Measurements from ENCODE around the gene GTF2A1L. TPM values are rescaled to one million over a fixed set of nuclear protein-coding genes. Genes with fewer than 3 reads are reported as not detected.

GTF2A1L gene
- polyA plus RNA-seq, 3 donors: 0.52 to 0.86 (median 0.74) TPM

GRCh38 chr2:48723129-48723528, 105.5 kb downstream of the GTF2A1L start:
- DNase-seq (ENCODE audit: extremely low read depth in 1 of 11, low read depth in 9 of 11, low spot score in 4 of 11): no peak

DNA sequence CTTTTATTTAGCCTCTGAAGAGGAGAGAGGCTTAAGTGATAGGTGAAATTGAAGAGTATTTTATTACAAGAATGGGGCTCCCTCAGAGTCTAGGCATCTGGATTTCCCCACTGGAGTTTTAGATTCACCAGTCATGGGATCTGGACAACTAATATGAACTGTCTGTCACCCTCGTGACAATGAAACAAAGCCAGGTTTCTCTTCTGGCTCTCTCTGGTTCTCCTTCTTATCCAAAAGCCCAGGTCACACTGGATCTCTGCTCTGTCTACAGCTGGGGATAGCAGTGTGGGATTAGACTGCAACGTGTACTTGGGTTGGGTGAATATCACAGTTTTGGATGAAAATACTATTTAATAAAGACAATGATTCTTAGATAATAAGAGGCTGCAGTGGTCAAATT, 106.6 kb downstream of the GTF2A1L start:
- no peak for DNase-seq (ENCODE audit: extremely low read depth in 1 of 11, low read depth in 9 of 11, low spot score in 4 of 11)

GRCh38 chr2:48725696-48726494, 108.2 kb downstream of the GTF2A1L start:
- DNase-seq (ENCODE audit: extremely low read depth in 1 of 11, low read depth in 9 of 11, low spot score in 4 of 11): no peak

DNA sequence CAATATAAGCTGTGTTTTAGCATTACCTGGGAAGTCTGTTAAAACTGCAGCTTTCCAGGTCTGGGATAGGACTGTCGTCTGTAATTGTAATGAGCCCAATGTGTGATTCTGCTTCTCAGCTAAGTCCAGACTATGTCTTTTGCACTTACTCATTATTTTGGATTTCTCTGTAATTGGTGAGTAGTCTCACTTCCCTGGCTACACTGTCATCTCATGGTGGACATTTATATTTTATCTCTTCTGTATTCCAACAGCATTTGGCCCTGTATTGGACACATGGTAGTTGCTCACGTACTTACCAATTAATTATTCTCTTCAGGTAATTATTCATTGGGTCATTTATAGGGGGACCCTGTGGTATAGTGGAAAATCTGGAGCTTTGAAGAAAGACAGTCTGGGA, 109.9 kb downstream of the GTF2A1L start:
- no peak for DNase-seq (ENCODE audit: extremely low read depth in 1 of 11, low read depth in 9 of 11, low spot score in 4 of 11)

DNA sequence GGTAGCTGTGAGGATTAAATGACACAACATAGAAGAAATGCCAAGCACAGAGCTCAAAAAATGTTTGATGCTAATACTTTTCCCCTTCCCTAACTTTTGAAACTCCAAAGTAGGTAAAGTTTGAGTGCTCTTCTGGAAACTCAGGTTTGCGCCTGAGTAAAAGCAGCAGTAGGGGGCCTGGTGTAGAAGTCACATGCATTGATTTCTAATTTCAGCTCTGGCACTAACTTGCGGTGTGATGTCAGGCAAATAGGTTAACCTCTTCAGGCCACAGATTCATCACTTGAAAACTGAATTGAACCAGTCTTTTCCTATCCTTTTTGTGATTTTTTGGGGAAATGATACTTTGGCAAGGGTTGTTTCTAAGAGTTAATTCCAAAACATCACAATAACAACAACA, 110.6 kb downstream of the GTF2A1L start:
- no peak for DNase-seq (ENCODE audit: extremely low read depth in 1 of 11, low read depth in 9 of 11, low spot score in 4 of 11)

- no peak for DNase-seq (ENCODE audit: extremely low read depth in 1 of 11, low read depth in 9 of 11, low spot score in 4 of 11)
Observed at GRCh38 chr2:48728840-48729239, 111.2 kb downstream of the GTF2A1L start.

Other genes with a start within 250 kb of the GTF2A1L start
- 10 to 100 TPM; 33.5 to 43.3 (median 42.0) TPM for gene PPP1R21, start 177.1 kb upstream of the GTF2A1L start, polyA plus RNA-seq (ENCODE audit: insufficient read length in 3 of 3)
- gene STON1, start 87.7 kb upstream of the GTF2A1L start, polyA plus RNA-seq (ENCODE audit: insufficient read length in 3 of 3): 10 to 100 TPM; 31.6 to 34.5 (median 33.1) TPM
- under 1 TPM; 0.19 to 0.40 (median 0.32) TPM for gene LHCGR, start 137.9 kb downstream of the GTF2A1L start, polyA plus RNA-seq (ENCODE audit: insufficient read length in 3 of 3)